Colon (tissue), 2 donors: ENCODE data around the gene GPR84.

Experiments
- FAIRE-seq: peaks from 2 replicates; lab custom pipeline; 2012; peaks lifted over from hg19 to GRCh38; lab: Jason Lieb, UNC
- donor health status: control.
- donor health status: control.

The GPR84 gene

GRCh38 chr12:54390668-54391551, 26.6 kb upstream of the GPR84 start:
- FAIRE-seq = no peak

- FAIRE-seq = no peak
Observed at GRCh38 chr12:54390176-54390667, 25.9 kb upstream of the GPR84 start.

GRCh38 chr12:54389607-54390175, 25.4 kb upstream of the GPR84 start:
- FAIRE-seq = no peak

- no peak for FAIRE-seq
Observed at GRCh38 chr12:54389134-54389508, 24.8 kb upstream of the GPR84 start.

GRCh38 chr12:54388237-54389133, 24.2 kb upstream of the GPR84 start:
- FAIRE-seq = no peak

- FAIRE-seq = no peak
Observed at GRCh38 chr12:54387114-54387467, 22.8 kb upstream of the GPR84 start.

GRCh38 chr12:54386403-54387113, 22.3 kb upstream of the GPR84 start:
- FAIRE-seq = no peak

GRCh38 chr12:54385251-54385914, 21.1 kb upstream of the GPR84 start:
- FAIRE-seq = no peak

- FAIRE-seq = no peak
Observed at GRCh38 chr12:54384591-54385041, 20.3 kb upstream of the GPR84 start, which contains the start of gene ZNF385A. ZNF385A (minus strand) TSS chr12:54384733; CDS start chr12:54384514, 219 bp downstream.

GRCh38 chr12:54383041-54383609, 18.8 kb upstream of the GPR84 start:
- no peak for FAIRE-seq

GRCh38 chr12:54381136-54381535, 16.9 kb upstream of the GPR84 start:
- no peak for FAIRE-seq

- no peak for FAIRE-seq
Observed at GRCh38 chr12:54379398-54380201, 15.3 kb upstream of the GPR84 start.

GRCh38 chr12:54378796-54379397, 14.6 kb upstream of the GPR84 start:
- no peak for FAIRE-seq

- no peak for FAIRE-seq
Observed at GRCh38 chr12:54377797-54378515, 13.7 kb upstream of the GPR84 start.

- FAIRE-seq = no peak
Observed at GRCh38 chr12:54377007-54377406, 12.7 kb upstream of the GPR84 start.

- no peak for FAIRE-seq
Observed at GRCh38 chr12:54376596-54376995, 12.3 kb upstream of the GPR84 start.

GRCh38 chr12:54375259-54375579, 10.9 kb upstream of the GPR84 start:
- FAIRE-seq = no peak

GRCh38 chr12:54374562-54375258, 10.4 kb upstream of the GPR84 start:
- no peak for FAIRE-seq
